Loucy (cell line): ENCODE measurements around the gene PDE11A.

Experiments used
- H2AFZ ChIP-seq: fragments of 200-600 bp; sonication (generic); 2 replicates; pipeline ENCODE4 v1.6.0; 2016; ENCODE audit warnings: antibody characterized with exemption, mild to moderate bottlenecking, low read length, moderate library complexity
- H3F3A ChIP-seq: fragments of 200-600 bp; 2 replicates; pipeline ENCODE4 v1.6.0; 2016; ENCODE audit warnings: antibody characterized with exemption, low read depth, mild to moderate bottlenecking
- H3K27me3 ChIP-seq: fragments of 200-600 bp; sonication (generic); 2 replicates; pipeline ENCODE4 v1.6.1; 2014; ENCODE audit warnings: low read length, mild to moderate bottlenecking; ENCODE audit not compliant: insufficient read depth, poor library complexity, severe bottlenecking
- H3K36me3 ChIP-seq: fragments of 200-600 bp; sonication (generic); 2 replicates; pipeline ENCODE4 v1.6.1; 2016; ENCODE audit warnings: low read length; ENCODE audit not compliant: insufficient read depth
- H3K4me1 ChIP-seq: fragments of 200-600 bp; sonication (generic); 2 replicates; pipeline ENCODE4 v1.5.1; 2014; ENCODE audit warnings: low read length, mild to moderate bottlenecking; ENCODE audit not compliant: insufficient read depth, poor library complexity, severe bottlenecking
- H3K4me2 ChIP-seq: fragments of 200-600 bp; sonication (generic); 2 replicates; pipeline ENCODE4 v1.6.0; 2014; ENCODE audit warnings: antibody characterized with exemption, low read length, low read depth, mild to moderate bottlenecking; ENCODE audit not compliant: poor library complexity, severe bottlenecking
- H3K4me3 ChIP-seq: fragments of 200-600 bp; sonication (generic); 2 replicates; pipeline ENCODE4 v1.5.1; 2014; ENCODE audit warnings: low read length, mild to moderate bottlenecking, mixed read lengths; ENCODE audit not compliant: poor library complexity, severe bottlenecking
- H3K79me2 ChIP-seq: fragments of 200-600 bp; sonication (generic); 2 replicates; pipeline ENCODE4 v1.6.1; 2014; ENCODE audit warnings: low read length; ENCODE audit not compliant: insufficient read depth
- H3K9ac ChIP-seq: fragments of 200-600 bp; sonication (generic); 2 replicates; pipeline ENCODE4 v1.6.0; 2014; ENCODE audit warnings: mild to moderate bottlenecking, low read depth, low read length, moderate library complexity; ENCODE audit not compliant: poor library complexity, severe bottlenecking
- H3K9me2 ChIP-seq: fragments of 200-600 bp; sonication (generic); replicated peaks from 2 replicates; pipeline ENCODE4 v1.6.1; 2016; ENCODE audit warnings: low read depth, low read length, mixed read lengths
- H3K9me3 ChIP-seq: fragments of 200-600 bp; sonication (generic); 2 replicates; pipeline ENCODE4 v1.6.1; 2014; ENCODE audit warnings: mild to moderate bottlenecking, antibody characterized with exemption, low read length, low read depth; ENCODE audit not compliant: insufficient read depth
- H4K20me1 ChIP-seq: fragments of 200-600 bp; sonication (generic); 2 replicates; pipeline ENCODE4 v1.6.0; 2014; ENCODE audit warnings: antibody characterized with exemption, low read length, mild to moderate bottlenecking; ENCODE audit not compliant: insufficient read depth, poor library complexity, severe bottlenecking
- EZH2phosphoT487 ChIP-seq: fragments of 200-600 bp; IDR thresholded peaks from 2 replicates; pipeline ENCODE4 v1.6.1; 2018; ENCODE audit warnings: antibody characterized with exemption, mild to moderate bottlenecking, moderate library complexity, borderline replicate concordance
- TF ChIP-seq, protein P1 (sequence below): fragments of 200-600 bp; sonication (generic); conservative IDR thresholded peaks from 2 replicates; pipeline ENCODE4 v1.5.1; 2014; ENCODE audit warnings: mild to moderate bottlenecking, antibody characterized with exemption, low read length

Gene PDE11A

DNA sequence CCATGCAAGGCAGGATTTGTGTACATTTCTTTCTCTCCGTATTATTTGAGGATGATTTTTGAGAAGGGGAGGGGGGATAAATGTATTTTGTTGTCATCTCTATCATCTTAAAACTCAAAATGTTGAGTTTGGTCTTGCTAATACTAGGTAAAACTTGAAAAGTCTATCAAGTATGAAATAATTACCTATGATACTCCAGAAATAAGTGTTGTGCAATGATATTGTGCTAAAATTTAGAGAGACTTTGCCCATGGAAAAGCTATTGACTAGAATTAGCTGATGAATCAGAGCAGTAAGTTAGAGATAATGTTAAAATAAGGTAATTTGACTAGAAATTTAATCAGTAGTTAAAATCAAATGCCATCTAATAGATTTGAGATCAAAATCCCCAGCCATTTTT lies 356.1 kb downstream of the PDE11A start:
- no peak overlapping the region for H3K4me3 ChIP-seq
- no peaks in the 10 kb centered on the region for H3F3A ChIP-seq
- H3K79me2 ChIP-seq = no peaks in the 10 kb centered on the region
- H3K4me1 ChIP-seq = no peaks in the 10 kb centered on the region
- H3K4me2 ChIP-seq = no peak overlapping the region
- TF ChIP-seq, protein P1, sequence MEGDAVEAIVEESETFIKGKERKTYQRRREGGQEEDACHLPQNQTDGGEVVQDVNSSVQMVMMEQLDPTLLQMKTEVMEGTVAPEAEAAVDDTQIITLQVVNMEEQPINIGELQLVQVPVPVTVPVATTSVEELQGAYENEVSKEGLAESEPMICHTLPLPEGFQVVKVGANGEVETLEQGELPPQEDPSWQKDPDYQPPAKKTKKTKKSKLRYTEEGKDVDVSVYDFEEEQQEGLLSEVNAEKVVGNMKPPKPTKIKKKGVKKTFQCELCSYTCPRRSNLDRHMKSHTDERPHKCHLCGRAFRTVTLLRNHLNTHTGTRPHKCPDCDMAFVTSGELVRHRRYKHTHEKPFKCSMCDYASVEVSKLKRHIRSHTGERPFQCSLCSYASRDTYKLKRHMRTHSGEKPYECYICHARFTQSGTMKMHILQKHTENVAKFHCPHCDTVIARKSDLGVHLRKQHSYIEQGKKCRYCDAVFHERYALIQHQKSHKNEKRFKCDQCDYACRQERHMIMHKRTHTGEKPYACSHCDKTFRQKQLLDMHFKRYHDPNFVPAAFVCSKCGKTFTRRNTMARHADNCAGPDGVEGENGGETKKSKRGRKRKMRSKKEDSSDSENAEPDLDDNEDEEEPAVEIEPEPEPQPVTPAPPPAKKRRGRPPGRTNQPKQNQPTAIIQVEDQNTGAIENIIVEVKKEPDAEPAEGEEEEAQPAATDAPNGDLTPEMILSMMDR = no peak
- no peak for TF ChIP-seq EZH2phosphoT487
- no peaks in the 10 kb centered on the region for H3K27me3 ChIP-seq
- H2AFZ ChIP-seq = no peak overlapping the region
- no peaks in the 10 kb centered on the region for H3K36me3 ChIP-seq
- H3K9ac ChIP-seq = no peak overlapping the region
- H4K20me1 ChIP-seq = no peaks in the 10 kb centered on the region
- no peaks in the 10 kb centered on the region for H3K9me3 ChIP-seq
- no peaks in the 10 kb centered on the region for H3K9me2 ChIP-seq

DNA sequence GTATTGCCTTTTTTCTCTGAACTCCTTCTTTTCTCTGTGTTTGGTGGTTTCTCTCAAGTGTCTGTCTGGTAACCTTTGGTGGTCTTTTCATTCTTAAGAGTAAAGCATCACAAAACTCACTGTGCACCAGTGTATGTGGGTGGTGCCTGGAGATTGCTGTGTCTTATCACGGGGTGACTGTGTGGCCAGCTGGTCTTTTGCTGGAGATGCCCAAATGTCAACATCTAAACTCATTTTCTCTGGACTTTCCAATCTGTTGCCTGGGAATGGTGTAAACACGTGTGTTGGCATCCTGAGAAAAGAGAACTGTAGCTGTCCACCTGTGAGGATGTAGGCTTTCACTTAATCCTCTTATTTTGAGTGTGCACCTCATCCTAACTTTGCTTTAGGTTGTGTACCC lies 356.8 kb downstream of the PDE11A start:
- no peaks in the 10 kb centered on the region for H3K4me1 ChIP-seq
- no peak for TF ChIP-seq EZH2phosphoT487
- TF ChIP-seq, protein P1 = no peak
- H3K36me3 ChIP-seq = no peaks in the 10 kb centered on the region
- no peaks in the 10 kb centered on the region for H3K27me3 ChIP-seq
- H3F3A ChIP-seq = no peaks in the 10 kb centered on the region
- no peaks in the 10 kb centered on the region for H3K9me2 ChIP-seq
- no peak overlapping the region for H3K9ac ChIP-seq
- H3K79me2 ChIP-seq = no peaks in the 10 kb centered on the region
- no peak overlapping the region for H3K4me3 ChIP-seq
- H3K4me2 ChIP-seq = no peak overlapping the region
- no peak overlapping the region for H2AFZ ChIP-seq
- H3K9me3 ChIP-seq = no peaks in the 10 kb centered on the region
- no peaks in the 10 kb centered on the region for H4K20me1 ChIP-seq

DNA sequence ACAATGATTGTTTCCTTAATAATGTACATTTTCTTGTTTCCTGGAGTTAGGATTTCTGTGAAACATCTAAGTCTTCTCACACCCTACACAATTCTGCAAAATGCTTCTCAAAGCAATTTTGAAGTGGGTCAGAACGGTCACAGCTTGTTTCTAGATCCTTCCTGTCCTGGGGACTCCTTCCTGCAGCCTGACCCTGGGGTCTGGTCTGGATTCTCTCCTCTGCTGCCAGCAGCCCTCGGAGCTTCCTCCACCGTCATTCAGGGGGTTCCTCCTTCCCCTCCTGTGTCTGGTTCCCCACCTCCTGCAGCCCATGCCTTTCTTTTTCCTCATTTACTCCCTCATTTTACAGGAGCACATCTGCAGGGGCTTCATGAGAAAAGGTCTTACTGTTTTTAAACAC lies 357.9 kb downstream of the PDE11A start:
- no peaks in the 10 kb centered on the region for H4K20me1 ChIP-seq
- no peaks in the 10 kb centered on the region for H3F3A ChIP-seq
- no peak overlapping the region for H3K4me3 ChIP-seq
- no peaks in the 10 kb centered on the region for H3K4me1 ChIP-seq
- no peak overlapping the region for H3K4me2 ChIP-seq
- no peaks in the 10 kb centered on the region for H3K79me2 ChIP-seq
- no peak overlapping the region for H2AFZ ChIP-seq
- H3K9me3 ChIP-seq = no peaks in the 10 kb centered on the region
- TF ChIP-seq EZH2phosphoT487 = no peak
- TF ChIP-seq, protein P1 = no peak
- H3K9ac ChIP-seq = no peak overlapping the region
- H3K9me2 ChIP-seq = no peaks in the 10 kb centered on the region
- no peaks in the 10 kb centered on the region for H3K36me3 ChIP-seq
- no peaks in the 10 kb centered on the region for H3K27me3 ChIP-seq
